T-helper 1 cell treated with Interleukin-12 subunit alpha and Interleukin-12 subunit beta and Interleukin-4 antibody, amounts not matched to agents 30 μg/mL and 1 μg/mL, for 36 hours (primary cell): ENCODE results near the gene C9orf153.

Experiments
- H3K27ac Mint-ChIP-seq: one replicate; pipeline ENCODE4 v1.8.0; 2021; ENCODE audit warnings: mild to moderate bottlenecking, mixed read lengths
- H3K27me3 Mint-ChIP-seq: one replicate; pipeline ENCODE4 v1.8.0; 2021; ENCODE audit warnings: low read depth, mixed read lengths
- H3K36me3 Mint-ChIP-seq: one replicate; pipeline ENCODE4 v1.8.0; 2021; ENCODE audit warnings: low read depth, mixed read lengths
- H3K4me1 Mint-ChIP-seq: one replicate; pipeline ENCODE4 v1.8.0; 2021; ENCODE audit warnings: low read depth, mixed read lengths
- H3K4me3 Mint-ChIP-seq: one replicate; pipeline ENCODE4 v1.8.0; 2021; ENCODE audit warnings: mild to moderate bottlenecking, moderate library complexity, mixed read lengths
- H3K9me3 Mint-ChIP-seq: one replicate; pipeline ENCODE4 v1.8.0; 2021; ENCODE audit warnings: mixed read lengths

The C9orf153 gene

DNA sequence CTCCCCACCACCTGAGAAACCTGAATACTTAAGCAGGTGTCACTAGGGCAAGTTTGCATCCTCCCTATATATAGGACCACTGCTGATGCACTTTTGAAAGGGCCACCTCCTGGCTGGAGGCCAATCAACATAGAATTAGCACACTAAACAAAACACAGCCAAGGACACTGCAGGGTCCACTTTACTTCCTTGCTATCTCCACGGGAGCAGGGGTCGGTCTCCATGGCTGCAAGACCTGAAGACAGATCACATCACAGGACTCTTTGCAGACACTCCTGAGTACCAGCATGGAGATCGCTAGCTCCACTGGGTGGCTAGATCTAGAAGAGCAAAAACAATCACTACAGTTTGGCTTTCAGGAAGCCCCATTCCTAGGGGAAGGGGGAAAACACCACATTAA is 72.3 kb downstream of the C9orf153 start:
- Mint-ChIP-seq H3K36me3 (no peaks in the 10 kb centered on the region), H3K9me3 (peaks cover 12% of the 10 kb centered on the region), H3K27me3 (no peaks in the 10 kb centered on the region), H3K4me3 (no peak overlapping the region), H3K4me1 (no peaks in the 10 kb centered on the region), H3K27ac (no peak overlapping the region)

DNA sequence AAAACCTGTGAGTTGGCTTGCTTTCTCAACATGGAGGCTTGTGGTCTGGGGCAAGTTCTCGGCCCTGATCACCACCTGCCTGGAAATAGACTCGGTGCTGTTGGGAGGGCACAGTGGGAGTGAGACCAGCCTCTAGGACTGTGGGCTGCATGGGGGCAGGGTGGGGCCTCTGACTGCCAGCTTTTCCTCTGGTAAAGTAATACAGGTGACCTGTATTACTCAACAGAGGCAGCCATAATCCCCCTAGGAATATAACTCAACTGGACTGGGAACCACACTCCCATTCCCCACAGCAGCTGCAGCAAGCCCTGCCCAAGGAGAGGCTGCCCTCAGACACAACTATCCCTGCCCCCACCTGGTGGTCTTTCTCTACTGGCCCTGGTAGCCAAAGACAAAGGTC is 72.8 kb downstream of the C9orf153 start:
- no peak overlapping the region for H3K27ac Mint-ChIP-seq
- peaks cover 12% of the 10 kb centered on the region for H3K9me3 Mint-ChIP-seq
- no peak overlapping the region for H3K4me3 Mint-ChIP-seq
- no peaks in the 10 kb centered on the region for H3K4me1 Mint-ChIP-seq
- H3K27me3 Mint-ChIP-seq: no peaks in the 10 kb centered on the region
- no peaks in the 10 kb centered on the region for H3K36me3 Mint-ChIP-seq

DNA sequence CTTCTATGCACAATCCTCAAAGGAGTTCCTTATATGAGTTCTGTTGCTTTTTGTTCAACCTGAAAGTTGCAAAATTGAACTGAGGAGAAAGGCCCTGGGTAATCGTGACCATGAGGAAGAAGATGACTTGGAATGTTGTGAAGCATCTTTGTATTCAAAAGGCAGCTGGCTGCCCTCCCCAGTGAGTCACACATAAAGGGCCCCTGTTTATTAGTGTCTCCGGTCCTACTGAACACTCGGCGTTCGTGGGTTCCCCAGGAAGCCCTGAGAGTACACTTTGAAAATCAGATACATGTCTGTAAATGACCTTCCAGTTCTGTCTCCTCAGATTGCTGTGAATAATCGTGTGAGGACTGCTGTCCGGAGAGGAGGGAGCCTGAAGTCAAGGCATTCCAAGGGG is 73.6 kb downstream of the C9orf153 start:
- H3K9me3 Mint-ChIP-seq: peaks cover 4% of the 10 kb centered on the region
- H3K4me1 Mint-ChIP-seq: no peaks in the 10 kb centered on the region
- H3K36me3 Mint-ChIP-seq: no peaks in the 10 kb centered on the region

DNA sequence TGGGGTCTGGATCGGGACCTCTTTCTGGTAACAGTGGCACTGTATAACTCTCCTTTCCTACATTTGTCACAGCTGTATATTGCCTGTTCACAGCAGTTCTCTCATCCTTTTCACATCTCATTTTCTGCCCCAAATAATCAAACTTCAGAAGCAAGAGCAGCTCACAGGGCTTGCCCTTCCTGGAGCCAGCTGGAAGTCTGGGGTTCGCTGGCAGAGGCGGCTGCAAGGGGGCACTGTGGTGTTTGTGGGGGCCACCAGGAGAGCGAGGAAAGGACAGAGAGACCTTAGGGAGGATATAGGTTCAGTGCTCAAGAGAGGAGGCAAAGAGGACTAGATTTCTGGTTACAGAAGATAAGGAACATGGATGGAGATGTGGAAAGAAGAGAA is 75.3 kb downstream of the C9orf153 start:
- Mint-ChIP-seq H3K4me1 (no peaks in the 10 kb centered on the region), H3K4me3 (no peak overlapping the region), H3K9me3 (no peaks in the 10 kb centered on the region), H3K27ac (no peak overlapping the region), H3K36me3 (no peaks in the 10 kb centered on the region), H3K27me3 (no peaks in the 10 kb centered on the region)

More for the DNA sequence above, 73.6 kb downstream of the C9orf153 start:
- no peak overlapping the region for H3K27ac Mint-ChIP-seq
- no peak overlapping the region for H3K4me3 Mint-ChIP-seq
- no peaks in the 10 kb centered on the region for H3K27me3 Mint-ChIP-seq

DNA sequence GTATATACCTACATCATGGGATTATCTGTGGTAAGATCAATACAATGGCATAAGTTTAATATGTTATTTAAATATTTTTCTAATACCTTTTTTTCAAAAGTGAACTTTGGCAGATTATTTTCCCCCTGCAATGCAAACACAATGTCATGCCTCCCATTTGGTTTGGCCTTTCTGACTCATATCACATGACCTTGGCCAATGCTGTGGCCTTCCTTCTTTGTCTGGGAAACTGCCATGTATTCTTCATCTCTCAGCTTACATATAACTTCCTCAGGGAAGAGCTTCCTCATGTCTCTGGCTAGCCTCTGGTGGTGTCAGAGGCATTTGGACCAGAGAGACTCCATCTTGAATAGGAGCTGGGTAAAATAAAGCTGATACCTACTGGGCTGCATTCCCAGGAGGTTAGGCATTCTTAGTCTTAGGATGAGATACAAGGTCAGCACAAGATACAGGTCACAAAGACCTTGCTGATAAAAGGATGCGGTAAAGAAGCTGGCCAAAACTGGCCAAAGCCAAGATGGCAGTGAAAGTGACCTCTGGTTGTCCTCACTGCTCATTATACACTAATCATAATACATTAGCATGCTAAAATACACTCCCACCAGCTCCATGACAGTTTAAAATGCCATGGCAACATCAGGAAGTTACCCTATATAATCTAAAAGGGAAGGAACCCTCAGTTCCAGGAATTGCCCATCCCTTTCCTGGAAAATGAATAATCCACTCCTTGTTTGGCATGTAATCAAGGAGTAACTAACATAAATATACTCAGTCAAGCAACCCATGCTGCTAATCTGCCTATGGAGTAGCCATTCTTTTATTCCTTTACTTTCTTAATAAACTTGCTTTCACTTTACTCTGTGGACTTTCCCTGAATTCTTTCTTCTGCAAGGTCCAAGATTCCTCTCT is 76.0 kb downstream of the C9orf153 start:
- Mint-ChIP-seq H3K4me3 (no peak overlapping the region), H3K27ac (no peak overlapping the region), H3K27me3 (no peaks in the 10 kb centered on the region), H3K9me3 (no peaks in the 10 kb centered on the region), H3K4me1 (no peaks in the 10 kb centered on the region), H3K36me3 (no peaks in the 10 kb centered on the region)

DNA sequence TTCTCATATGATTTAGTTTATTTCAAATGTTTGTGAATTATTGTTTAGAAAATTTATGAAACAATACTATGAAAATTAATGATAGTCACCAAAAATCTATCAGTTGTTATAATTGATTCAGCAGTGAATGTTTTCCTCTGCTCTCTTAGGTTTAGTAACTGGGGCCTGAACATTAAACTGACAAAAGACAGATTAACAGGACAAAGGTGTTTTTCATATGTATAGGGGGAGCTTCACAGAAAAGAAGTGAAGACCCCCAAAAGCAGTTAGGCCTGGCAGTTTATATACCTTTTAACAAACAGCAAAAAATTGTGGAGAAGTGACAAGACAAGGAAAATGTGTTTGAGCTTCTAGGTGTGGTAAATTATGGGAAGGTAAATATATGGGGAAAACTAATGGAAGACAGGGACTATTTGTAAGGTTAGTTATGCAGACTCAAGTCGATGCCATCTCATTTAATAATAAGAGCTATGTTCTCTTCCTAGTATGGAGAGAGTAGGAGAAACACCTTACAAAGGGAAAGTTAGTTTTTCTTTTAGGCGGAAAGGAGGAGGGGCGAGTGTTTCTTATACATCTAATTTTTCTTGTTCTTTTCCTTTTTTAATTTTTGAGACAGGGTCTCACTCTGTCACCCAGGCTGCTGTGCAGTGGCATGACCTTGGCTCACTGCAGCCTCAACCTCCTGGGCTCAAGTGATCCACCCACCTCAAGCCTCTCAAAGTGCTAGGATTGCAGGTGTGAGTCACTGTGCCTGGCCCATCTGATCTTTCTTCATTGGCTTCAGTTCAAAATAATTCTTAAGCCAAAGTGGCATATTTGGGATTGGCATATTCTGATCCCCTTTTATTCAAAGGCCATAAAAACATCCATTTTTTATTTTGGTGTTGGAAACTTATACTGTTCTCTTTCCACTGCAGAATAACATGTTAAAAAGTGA is 77.8 kb downstream of the C9orf153 start:
- no peak overlapping the region for H3K4me3 Mint-ChIP-seq
- no peaks in the 10 kb centered on the region for H3K9me3 Mint-ChIP-seq
- no peaks in the 10 kb centered on the region for H3K36me3 Mint-ChIP-seq
- H3K27ac Mint-ChIP-seq: no peak overlapping the region
- no peaks in the 10 kb centered on the region for H3K27me3 Mint-ChIP-seq
- no peaks in the 10 kb centered on the region for H3K4me1 Mint-ChIP-seq

DNA sequence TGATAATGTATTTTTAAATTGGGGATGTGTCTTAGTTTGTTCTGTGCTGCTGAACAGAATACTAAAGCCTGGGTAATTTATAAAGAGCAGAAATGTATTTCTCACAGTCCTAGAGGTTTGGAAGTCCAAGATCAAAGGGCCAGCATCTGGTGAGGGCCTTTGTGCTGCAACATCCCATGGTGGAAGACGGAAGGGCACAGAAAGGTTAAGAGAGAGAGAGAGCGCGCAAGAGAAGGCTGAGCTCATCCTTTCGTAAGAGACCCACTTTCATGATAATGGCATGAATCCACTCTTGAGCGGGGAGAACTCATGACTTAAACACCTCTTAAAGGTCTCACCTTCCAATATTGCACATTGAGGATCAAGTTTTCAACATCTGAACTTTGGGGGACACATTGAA is 81.0 kb downstream of the C9orf153 start:
- Mint-ChIP-seq H3K4me1 (no peaks in the 10 kb centered on the region), H3K27ac (no peak overlapping the region), H3K4me3 (no peak overlapping the region), H3K9me3 (no peaks in the 10 kb centered on the region), H3K27me3 (no peaks in the 10 kb centered on the region), H3K36me3 (no peaks in the 10 kb centered on the region)

DNA sequence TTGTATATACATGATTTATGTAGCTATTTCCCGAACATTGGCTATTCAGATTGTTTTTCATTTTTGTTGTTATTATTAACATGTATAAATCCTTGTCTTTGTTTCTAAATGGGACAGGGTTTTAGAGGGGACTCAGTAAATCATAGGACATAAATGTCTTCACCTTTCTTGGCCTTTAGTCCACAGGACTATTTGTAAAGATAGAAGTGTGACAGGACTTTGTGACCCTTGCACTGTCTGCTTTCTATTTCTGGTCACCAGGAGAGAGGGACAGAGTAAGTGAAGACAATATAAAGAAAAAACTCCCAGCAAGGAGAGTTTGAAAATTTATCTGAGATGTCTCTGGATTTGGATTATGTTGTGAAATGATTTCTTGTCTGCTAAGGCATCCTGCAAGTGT is 81.5 kb downstream of the C9orf153 start:
- no peaks in the 10 kb centered on the region for H3K4me1 Mint-ChIP-seq
- H3K9me3 Mint-ChIP-seq: no peaks in the 10 kb centered on the region
- no peaks in the 10 kb centered on the region for H3K36me3 Mint-ChIP-seq
- H3K4me3 Mint-ChIP-seq: no peak overlapping the region
- H3K27me3 Mint-ChIP-seq: no peaks in the 10 kb centered on the region
- H3K27ac Mint-ChIP-seq: no peak overlapping the region

DNA sequence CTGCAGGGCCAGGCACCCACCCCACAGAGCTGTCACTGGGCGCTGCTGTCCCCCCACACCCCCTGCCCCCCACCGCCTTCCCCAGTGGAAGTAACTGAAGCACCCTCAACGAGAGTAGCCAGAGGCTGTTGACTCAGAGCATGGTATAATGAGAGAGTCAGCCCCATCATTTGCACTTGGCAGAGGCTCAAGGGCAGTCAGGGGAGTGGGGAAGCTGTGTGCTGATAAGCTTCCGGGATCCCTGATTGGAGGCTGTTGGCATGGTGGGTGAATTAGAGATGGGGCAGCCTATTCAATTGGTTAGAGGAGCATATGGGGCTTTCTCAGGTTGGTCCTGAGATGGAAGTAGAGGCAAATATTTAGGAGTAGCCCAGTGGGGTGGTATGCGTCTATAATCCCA is 83.0 kb downstream of the C9orf153 start:
- Mint-ChIP-seq H3K4me3 (no peak overlapping the region), H3K27me3 (peaks cover 2% of the 10 kb centered on the region), H3K4me1 (no peaks in the 10 kb centered on the region), H3K36me3 (no peaks in the 10 kb centered on the region), H3K9me3 (no peaks in the 10 kb centered on the region), H3K27ac (no peak overlapping the region)

DNA sequence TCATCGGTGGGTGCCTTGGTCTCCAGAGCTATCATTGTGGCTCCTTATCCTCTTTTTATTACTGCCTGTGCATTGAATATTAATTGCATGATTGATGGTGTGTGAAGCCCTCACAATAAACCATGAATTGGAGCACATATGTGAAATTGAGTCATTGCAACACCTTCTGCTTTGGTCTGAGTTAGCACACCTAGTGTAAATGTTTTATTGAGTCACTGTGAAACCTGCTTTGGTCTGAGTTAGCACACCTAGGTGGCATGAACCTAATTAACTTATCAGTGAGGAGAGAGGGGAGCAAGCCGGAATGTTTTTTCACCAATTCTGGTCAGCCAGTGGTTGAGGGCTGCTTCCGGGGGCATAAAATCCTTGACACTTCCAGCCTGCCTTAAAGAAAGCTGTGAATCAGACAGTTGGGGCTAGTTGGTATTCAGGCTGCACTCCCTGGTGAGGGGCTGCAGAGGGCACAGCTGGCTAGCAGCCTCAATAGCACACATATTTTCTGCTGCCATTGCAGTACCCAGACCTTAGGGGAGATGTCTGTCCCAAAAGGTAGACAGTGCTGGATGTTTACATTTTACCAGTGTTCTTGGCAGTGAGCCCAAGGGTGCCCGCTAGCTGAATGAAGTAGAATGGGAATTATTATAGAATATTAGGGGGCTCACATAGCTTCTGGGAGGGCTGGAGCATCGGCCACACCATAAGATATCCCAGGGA is 83.6 kb downstream of the C9orf153 start:
- no peak overlapping the region for H3K4me3 Mint-ChIP-seq
- no peaks in the 10 kb centered on the region for H3K36me3 Mint-ChIP-seq
- H3K27me3 Mint-ChIP-seq: peaks cover 4% of the 10 kb centered on the region
- H3K9me3 Mint-ChIP-seq: no peaks in the 10 kb centered on the region
- no peaks in the 10 kb centered on the region for H3K4me1 Mint-ChIP-seq
- no peak overlapping the region for H3K27ac Mint-ChIP-seq

DNA sequence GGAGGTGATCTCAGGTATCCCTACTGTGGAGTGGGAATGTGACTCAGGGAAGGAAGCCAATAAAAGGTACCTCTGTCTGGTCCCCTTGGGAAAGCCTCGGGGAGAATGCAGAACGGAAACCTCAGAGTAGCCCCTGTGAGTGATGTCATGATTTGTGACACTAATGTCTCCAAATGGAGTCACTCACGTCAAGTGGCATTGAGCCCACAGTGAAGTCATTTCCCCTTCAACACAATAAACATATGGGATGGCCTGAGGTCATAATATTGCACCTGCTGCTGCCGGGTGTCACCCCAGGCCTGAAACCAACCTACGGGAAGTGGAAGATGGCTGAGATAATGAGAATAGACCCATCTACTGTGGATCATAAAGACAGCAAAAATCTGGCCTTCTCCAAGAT is 84.2 kb downstream of the C9orf153 start:
- no peak overlapping the region for H3K4me3 Mint-ChIP-seq
- peaks cover 4% of the 10 kb centered on the region for H3K27me3 Mint-ChIP-seq
- no peak overlapping the region for H3K27ac Mint-ChIP-seq
- H3K9me3 Mint-ChIP-seq: no peaks in the 10 kb centered on the region
- no peaks in the 10 kb centered on the region for H3K4me1 Mint-ChIP-seq
- H3K36me3 Mint-ChIP-seq: no peaks in the 10 kb centered on the region
